Stimulated activated naive CD4-positive, alpha-beta T cell treated with Interleukin-2 at 50 U/mL for 16 hours (primary cell): ENCODE data around the gene TMEM212.

Source experiments
- DNase-seq: peaks from one replicate; lab custom pipeline; 2025; lab: John Stamatoyannopoulos, UW

Gene TMEM212

DNA sequence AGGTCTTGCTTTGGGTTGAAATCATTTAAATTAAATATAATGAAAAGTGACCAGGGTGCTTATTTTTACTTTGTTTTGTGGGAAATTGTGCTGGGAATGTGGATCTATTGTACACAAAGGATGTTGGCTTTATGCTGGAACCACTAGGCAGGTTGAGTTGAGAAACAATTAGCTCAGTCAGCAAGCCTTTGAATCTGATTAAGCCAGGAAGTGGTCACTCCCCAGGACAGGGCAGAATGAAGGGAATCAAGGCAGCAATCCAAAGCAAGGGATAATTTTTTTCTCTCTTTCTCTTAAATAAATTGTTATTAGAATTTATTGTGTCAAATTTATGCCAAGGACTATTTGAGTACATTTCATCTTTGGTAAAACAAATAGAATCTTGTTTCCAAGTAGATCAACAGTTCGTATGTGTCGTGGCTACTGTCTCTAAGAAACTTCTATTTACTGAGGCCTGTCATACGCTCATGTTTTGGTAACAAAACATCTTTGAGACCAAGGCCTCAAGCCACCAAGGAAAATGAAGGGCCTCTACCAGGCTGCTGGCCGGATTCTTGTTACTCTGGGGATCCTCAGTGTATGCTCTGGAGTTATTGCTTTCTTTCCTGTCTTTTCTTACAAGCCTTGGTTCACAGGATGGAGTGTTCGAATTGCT lies at the start of gene TMEM212:
TSS of gene TMEM212 (plus strand) at position 486 of the 655 bp plus-strand sequence. CDS start at position 521, 35 bp downstream.
- DNase-seq: no peak

DNA sequence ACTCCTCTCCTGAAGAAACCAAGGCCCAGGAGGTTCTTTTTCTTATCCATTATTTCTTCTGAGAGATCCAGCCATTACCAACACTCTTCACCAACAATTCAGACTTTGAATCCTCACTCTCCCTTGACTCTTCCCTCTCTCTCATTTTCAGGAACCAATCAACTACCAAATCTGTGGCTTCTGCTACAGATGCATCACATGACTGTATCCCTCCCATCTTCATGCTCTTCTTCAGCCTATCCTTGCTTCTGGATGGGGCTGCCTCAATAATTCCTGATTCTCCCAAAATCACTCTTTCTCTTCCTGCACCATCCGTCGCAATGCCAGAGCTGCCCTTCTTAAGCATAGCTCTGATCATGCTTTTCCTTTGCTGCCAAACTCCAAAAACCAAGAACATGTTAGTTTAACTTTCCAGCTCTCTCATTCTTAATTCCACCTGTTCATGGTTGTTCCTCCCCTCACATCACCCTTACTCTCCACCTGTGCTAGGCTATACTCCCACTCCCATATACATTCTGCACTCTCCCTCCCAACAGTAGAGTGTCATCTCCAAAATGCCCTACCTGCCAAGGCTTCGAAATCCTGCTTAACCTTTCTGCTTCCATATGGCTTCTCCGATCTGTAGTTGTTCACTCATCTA lies 46.4 kb upstream of the TMEM212 start:
- DNase-seq: no peak

- no peak for DNase-seq
Observed at GRCh38 chr3:171797265-171797679, 45.9 kb upstream of the TMEM212 start.

GRCh38 chr3:171797873-171798272 lies 45.3 kb upstream of the TMEM212 start:
- DNase-seq: no peak

GRCh38 chr3:171799501-171799900 lies 43.6 kb upstream of the TMEM212 start:
- no peak for DNase-seq

DNA sequence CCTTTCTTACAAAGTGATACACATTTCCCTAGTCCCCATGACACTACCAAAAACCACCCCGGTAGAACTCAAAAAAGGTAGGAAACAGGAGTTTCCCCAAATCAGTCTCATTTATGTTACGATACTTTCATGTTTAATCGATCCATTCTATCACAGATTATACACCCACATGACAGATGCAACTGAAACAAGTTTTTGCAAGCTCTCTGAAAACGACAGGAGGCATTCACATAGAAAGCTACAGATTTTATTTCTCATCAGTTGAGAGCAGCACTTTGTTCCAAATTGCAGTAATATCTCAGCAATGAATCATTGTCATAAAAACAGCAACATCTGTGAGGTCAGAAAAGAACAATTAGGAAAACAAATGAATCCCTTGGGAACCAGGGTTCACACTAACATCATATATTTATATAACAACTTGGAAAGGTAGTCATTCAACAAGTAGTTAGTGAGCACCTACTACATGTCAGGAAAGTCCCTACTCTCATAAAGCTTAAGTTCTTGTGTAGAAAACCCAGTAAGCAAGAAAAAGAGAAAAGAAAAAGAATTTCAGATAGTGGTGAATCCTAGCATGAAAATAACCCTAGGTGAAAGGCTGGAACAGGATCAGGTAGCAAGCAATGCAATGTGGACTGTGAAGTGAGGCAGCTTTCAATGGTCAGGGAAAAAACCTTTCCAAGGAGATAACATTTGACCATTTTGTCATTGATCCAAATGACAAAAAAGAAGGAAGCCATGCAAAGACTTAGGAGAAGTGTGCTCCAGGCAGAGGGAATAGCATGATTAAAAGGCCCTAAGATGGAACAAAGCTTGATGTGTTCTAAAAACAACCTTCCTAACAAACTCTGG lies 41.2 kb upstream of the TMEM212 start:
- no peak for DNase-seq

DNA sequence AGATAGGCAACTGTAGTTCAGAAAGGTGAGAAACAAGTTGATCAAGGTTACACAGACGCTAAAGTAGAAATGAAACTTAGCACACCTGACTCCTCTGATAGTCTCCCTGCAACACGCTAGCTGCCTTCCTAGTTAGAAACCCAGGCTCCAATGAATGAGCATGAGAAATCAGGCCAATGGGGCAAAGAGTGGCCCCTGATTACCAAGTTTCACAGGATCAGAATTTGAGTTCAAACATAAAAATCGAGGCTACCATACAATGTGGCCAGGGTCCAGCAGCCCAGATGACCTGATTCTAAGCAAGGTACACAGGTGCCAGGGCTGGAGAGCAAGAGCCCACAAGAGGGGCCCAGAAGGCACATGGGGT lies 40.6 kb upstream of the TMEM212 start:
- no peak for DNase-seq

DNA sequence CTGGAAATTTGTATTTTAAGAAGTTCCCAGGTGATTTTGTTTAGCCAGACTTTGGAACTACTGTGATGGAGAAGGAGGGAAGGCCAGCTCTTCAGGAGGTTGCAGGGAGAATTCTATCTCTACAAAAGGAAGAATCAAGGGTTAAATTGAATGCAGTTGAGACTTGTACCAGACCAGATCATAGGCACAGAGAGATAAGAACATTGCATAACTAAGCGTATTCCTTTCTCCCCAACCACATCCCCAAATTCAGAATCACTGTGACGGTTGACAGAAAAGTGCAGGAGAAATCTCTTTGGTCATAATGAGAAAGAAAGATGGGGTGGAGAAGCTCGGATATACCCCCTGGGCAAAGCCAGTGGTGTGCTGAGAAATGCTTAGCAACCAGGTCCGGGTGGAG lies 40.1 kb upstream of the TMEM212 start:
- no peak for DNase-seq

DNA sequence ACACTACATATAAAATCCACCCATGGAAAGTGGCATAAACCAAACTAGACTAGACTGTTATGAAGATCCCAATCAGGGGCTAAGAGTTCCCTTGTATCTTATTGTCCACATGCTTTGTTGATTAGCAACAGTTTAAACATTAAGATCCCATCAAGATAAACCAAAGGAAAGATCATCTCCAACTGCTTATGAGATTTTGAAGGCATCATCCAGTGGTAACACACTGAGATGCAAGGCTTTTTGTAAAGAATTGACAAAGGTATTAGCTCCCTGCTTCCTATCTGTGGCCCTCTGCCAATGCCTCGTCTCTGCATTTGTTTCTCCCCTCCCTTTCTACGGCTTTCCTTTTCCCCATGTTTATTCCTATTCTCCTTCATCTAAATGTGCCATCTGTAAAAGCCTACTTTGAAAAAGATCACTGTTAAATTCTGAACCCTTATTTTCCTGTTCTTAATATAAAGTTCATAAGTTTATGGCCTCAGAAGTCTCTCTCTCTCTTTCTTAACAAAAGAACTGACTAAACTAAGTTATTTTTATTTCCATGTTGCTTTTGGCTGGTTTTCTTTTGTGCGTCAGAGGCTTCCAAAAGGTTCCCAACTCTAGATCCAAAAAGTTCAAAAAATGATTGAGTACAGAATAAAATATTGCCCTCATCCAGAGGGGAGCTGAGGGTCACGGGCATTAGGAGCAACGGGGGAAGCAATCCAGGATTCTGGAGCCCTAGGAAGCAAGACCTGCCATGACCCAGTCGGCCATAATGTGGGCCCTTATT lies 38.3 kb upstream of the TMEM212 start:
- DNase-seq: no peak

- no peak for DNase-seq
Observed at GRCh38 chr3:171805687-171806086, 37.5 kb upstream of the TMEM212 start.

GRCh38 chr3:171806200-171807128 lies 36.7 kb upstream of the TMEM212 start:
- no peak for DNase-seq

- DNase-seq: no peak
Observed at GRCh38 chr3:171807129-171807675, 35.9 kb upstream of the TMEM212 start.

DNA sequence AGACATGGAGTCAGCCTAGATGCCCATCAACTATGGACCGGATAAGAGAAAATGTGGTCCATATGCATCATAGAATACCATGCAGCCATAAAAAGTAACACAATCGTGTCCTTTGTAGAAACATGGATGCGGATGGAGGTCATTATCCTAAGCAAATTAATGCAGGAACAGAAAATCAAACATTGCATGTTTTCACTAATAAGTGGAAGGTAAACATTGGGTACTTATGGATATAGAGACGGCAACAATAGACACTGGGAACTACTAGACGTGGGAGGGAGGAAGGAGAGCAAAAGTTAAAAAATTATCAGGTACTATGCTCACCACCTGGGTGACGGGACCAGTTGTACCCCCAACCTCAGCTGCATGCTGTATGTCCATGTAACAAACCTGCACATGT lies 35.3 kb upstream of the TMEM212 start:
- no peak for DNase-seq

DNA sequence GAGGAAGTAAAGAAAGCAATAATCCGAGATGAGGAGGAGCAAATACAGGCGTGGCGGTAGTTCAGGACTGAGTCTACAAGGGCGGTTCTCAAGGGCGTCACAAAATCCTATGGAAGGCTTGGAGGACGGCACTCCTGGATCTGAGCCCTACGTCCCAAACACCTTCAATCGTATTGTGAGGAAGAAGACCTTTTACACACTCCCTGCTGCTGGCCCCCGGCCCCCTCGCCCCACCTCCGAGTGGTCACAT lies 33.6 kb upstream of the TMEM212 start:
- no peak for DNase-seq

DNA sequence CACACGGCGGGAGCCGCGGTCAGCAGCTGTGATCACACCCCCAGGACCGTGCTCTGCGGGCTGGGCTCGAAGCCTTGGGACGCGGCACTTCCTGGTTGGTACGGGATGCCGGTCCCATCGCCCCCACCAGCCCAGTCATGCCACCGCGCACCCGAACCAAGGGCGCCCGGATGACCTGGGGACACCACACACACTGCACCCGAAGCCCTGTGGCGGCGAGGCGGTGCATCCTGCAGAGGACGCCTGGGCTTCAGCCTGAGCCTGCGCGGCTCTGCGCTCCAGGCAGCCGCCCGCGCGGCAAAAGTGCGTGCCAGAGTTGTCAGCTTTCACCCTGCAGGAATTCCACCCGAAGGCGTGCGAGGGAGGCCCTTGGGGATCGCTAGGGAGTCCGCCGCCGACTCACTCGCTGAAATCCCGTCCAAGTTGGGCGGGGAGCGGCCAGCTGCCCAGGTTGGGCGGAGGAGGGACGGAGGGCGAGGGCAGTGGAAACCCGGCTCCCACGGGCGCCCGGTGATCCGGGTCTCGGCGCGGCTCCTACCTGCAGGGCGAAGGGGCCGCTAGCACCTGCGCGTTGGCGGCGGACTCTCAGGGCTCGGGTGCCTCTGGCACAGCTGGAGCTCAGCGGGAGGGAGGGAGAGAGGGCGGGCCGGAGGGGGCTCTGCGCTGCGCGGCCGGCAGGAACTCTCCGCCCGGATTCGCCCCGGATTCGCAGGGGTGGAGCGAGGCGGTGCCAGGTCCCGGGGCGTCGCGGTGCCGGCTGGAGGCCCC lies 33.1 kb upstream of the TMEM212 start, which contains the start of gene PLD1:
TSS of gene PLD1 (minus strand) at position 623 of the 768 bp plus-strand sequence. CDS start 72,432 bp downstream, outside the sequence.
- DNase-seq: peak; percentile 28

DNA sequence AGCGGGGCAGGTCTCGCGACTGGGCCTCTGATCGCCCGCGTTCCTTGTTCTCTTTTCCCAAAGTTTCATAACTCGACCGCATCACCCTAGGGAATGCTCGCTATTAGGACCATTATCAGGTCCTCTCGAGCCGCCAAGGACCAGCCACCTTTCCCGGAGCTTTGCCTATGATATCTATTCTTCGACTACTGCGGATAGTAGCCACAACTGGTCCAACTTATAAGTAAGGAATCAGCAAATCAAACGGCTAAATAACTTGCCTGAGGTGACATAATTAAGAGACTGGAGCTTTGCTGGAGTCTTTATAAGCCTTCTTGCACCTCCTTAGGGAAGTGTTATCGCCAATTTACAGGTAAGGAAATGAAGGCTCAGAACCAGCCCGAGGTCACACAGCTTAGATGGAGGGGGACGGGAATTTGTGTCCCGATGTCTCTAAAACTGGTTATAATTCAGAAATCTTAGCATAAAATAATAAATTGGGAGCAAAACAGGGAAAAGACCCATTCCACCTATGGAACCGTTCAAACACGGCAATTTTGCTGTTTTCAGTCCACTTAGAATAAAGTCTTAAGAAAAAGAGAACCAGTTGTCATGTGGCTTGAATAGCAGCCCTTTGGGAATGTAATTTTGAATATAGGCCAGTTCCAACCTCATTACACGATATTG lies 32.4 kb upstream of the TMEM212 start:
- DNase-seq: no peak

DNA sequence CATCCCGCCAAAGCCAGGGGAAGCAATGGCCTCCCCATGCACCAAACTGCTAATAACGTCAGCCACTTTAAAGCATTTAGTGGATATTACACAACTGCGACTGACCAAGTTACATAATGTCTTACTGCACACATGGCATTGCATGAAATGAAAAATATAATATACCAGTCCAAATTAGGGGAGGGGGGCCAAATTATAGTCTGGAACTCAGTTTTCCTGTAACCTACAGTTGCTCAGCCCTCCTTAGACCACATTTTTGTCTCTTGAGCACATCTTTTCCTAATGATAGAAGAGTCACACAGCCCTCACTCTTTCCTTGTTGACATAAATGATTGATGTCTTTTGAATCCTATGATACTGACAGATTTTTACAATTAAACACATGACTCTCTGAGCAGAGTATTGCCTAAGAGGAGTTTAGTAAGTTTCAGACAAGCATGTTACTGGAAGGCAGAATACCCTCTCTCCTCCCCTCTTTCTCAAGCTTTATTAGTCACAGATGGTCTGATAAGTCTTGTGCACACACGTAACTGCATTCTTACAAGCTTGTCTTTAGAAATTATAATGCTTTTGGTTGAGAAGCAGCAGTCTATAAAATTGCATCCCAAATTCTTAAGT lies 31.7 kb upstream of the TMEM212 start:
- DNase-seq: no peak

DNA sequence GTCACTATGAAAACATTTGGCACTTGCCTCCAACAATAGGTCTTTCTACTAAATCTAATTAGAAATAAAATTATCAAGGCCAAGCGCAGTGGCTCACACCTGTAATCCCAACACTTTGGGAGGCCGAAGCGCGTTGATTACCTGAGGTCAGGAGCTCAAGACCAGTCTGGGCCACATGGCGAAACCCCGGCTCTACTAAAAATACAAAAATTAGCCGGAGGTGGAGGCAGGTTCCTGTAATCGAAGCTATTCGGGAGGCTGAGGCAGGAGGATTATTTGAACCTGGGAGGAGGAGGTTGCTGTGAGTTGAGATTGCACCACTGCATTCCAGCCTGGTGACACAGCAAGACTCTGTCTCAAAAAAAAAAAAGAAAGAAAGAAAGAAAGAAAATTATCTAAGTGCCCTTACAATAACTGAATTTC lies 31.2 kb upstream of the TMEM212 start:
- no peak for DNase-seq

DNA sequence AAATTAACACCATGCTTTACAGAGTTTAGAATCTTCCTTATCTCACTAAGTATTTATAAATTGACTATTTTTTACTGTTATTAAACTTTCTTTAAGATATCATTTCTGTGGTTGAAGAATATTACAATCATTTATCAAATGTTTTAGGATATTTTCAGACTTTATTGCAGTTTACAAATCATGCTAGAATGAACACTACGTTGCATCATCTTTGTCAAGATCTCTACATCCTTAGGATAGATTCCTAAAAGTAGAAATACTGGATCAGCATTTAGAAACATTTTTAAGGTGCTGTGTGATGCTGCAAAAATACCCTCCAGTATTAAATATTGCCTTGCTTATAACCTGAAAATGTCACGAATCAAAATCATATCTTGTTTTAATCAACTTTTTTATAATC lies 30.3 kb upstream of the TMEM212 start:
- no peak for DNase-seq
